ENCODE results near the gene CFAP20DC.
"Not testable (repeated sequence)": the region's sequence is repeated elsewhere in the genome, so short reads cannot be mapped to it uniquely, and the experiment has no call there.

Gene CFAP20DC

GRCh38 chr3:58866079-58866478 lies 183.7 kb downstream of the CFAP20DC start:
- DNase-seq: no peak

- no peak for DNase-seq
Measured at GRCh38 chr3:58864480-58864879, 185.3 kb downstream of the CFAP20DC start.

GRCh38 chr3:58863206-58863605 lies 186.6 kb downstream of the CFAP20DC start:
- DNase-seq: no peak

GRCh38 chr3:58861551-58861950 lies 188.3 kb downstream of the CFAP20DC start:
- DNase-seq: no peak

- no peak for DNase-seq
Measured at GRCh38 chr3:58858126-58858525, 191.7 kb downstream of the CFAP20DC start.

- no peak for DNase-seq
Measured at GRCh38 chr3:58857402-58857801, 192.4 kb downstream of the CFAP20DC start.

- DNase-seq: no peak
Measured at GRCh38 chr3:58848826-58849225, 201.0 kb downstream of the CFAP20DC start.

- DNase-seq: not testable (repeated sequence)
Measured at GRCh38 chr3:58842050-58842747, 207.6 kb downstream of the CFAP20DC start.

- DNase-seq: no peak
Measured at GRCh38 chr3:58840949-58841348, 208.9 kb downstream of the CFAP20DC start.

- DNase-seq: no peak
Measured at GRCh38 chr3:58839964-58840363, 209.9 kb downstream of the CFAP20DC start.

GRCh38 chr3:58839187-58839586 lies 210.6 kb downstream of the CFAP20DC start:
- DNase-seq: no peak

- DNase-seq: no peak
Measured at GRCh38 chr3:58837856-58838255, 212.0 kb downstream of the CFAP20DC start.

GRCh38 chr3:58837141-58837843 lies 212.5 kb downstream of the CFAP20DC start:
- no peak for DNase-seq

- DNase-seq: no peak
Measured at GRCh38 chr3:58835086-58835485, 214.7 kb downstream of the CFAP20DC start.

GRCh38 chr3:58833491-58833890 lies 216.3 kb downstream of the CFAP20DC start:
- no peak for DNase-seq

- DNase-seq: no peak
Measured at GRCh38 chr3:58829321-58830000, 220.4 kb downstream of the CFAP20DC start.

- DNase-seq: no peak
Measured at GRCh38 chr3:58824777-58825176, 225.0 kb downstream of the CFAP20DC start.

GRCh38 chr3:58824285-58824684 lies 225.5 kb downstream of the CFAP20DC start:
- peak; percentile 23 to 64 for DNase-seq

- DNase-seq: not testable (repeated sequence)
Measured at GRCh38 chr3:58806551-58807244, 243.1 kb downstream of the CFAP20DC start.

GRCh38 chr3:58804914-58805313 lies 244.9 kb downstream of the CFAP20DC start:
- no peak for DNase-seq

- no peak for DNase-seq
Measured at GRCh38 chr3:58801541-58801940, 248.3 kb downstream of the CFAP20DC start.

- no peak for DNase-seq
Measured at GRCh38 chr3:58800940-58801339, 248.9 kb downstream of the CFAP20DC start.

- no peak for DNase-seq
Measured at GRCh38 chr3:58800032-58800431, 249.8 kb downstream of the CFAP20DC start.

Measured in hippocampal formation (tissue), 2 donors.